GM10266 (cell line): ENCODE results near the gene HHAT.

Source experiments
- DNase-seq: peaks from one replicate; pipeline ENCODE4 v3.0.0; 2012; ENCODE audit errors: extremely low spot score
- CTCF ChIP-seq: IDR thresholded peaks from 2 replicates; pipeline ENCODE4 v1.5.1; 2012; ENCODE audit warnings: mild to moderate bottlenecking, low read depth; ENCODE audit not compliant: control insufficient read depth, insufficient read depth; ENCODE audit errors: missing control alignments

HHAT gene

GRCh38 chr1:210605099-210605498, 276.4 kb downstream of the HHAT start:
- no peak for TF ChIP-seq CTCF
- DNase-seq, result no peak

- no peak for DNase-seq
- TF ChIP-seq CTCF, result no peak
Measured at GRCh38 chr1:210607361-210607760, 278.7 kb downstream of the HHAT start.

GRCh38 chr1:210608767-210609166, 280.1 kb downstream of the HHAT start:
- no peak for TF ChIP-seq CTCF
- no peak for DNase-seq

GRCh38 chr1:210616356-210616755, 287.7 kb downstream of the HHAT start:
- no peak for DNase-seq
- TF ChIP-seq CTCF, result no peak

- TF ChIP-seq CTCF, result no peak
- DNase-seq, result no peak
Measured at GRCh38 chr1:210617293-210617692, 288.6 kb downstream of the HHAT start.

GRCh38 chr1:210618369-210618768, 289.7 kb downstream of the HHAT start:
- no peak for TF ChIP-seq CTCF
- DNase-seq, result no peak

- TF ChIP-seq CTCF, result no peak
- no peak for DNase-seq
Measured at GRCh38 chr1:210620867-210621488, 292.3 kb downstream of the HHAT start.
